LoVo (cell line): Measurements from ENCODE around the gene FRMD5.

Experiments
- DNase-seq: peaks from one replicate; pipeline ENCODE4 v3.0.0-alpha.2; 2016; ENCODE audit warnings: low spot score

Gene FRMD5

GRCh38 chr15:44160796-44161195 lies 34.3 kb downstream of the FRMD5 start:
- DNase-seq = no peak

- DNase-seq = peak; percentile 26
These were observed 35.6 kb downstream of the FRMD5 start for GRCh38 chr15:44159492-44159891.

GRCh38 chr15:44158111-44158510 lies 37.0 kb downstream of the FRMD5 start:
- DNase-seq = no peak

- DNase-seq = peak; percentile 86
These were observed 37.4 kb downstream of the FRMD5 start for GRCh38 chr15:44157679-44158078.

- DNase-seq = no peak
These were observed 41.7 kb downstream of the FRMD5 start for GRCh38 chr15:44153352-44153751.

- no peak for DNase-seq
These were observed 45.8 kb downstream of the FRMD5 start for GRCh38 chr15:44149224-44149623.

GRCh38 chr15:44148580-44148979 lies 46.5 kb downstream of the FRMD5 start:
- DNase-seq = no peak

- DNase-seq = no peak
These were observed 47.4 kb downstream of the FRMD5 start for GRCh38 chr15:44147636-44148035.

- no peak for DNase-seq
These were observed 49.6 kb downstream of the FRMD5 start for GRCh38 chr15:44145495-44145894.

- DNase-seq = no peak
These were observed 50.1 kb downstream of the FRMD5 start for GRCh38 chr15:44144992-44145391.

- no peak for DNase-seq
These were observed 50.9 kb downstream of the FRMD5 start for GRCh38 chr15:44144184-44144583.

GRCh38 chr15:44137750-44138149 lies 57.3 kb downstream of the FRMD5 start:
- no peak for DNase-seq

GRCh38 chr15:44136991-44137477 lies 58.0 kb downstream of the FRMD5 start:
- DNase-seq = no peak

GRCh38 chr15:44132057-44132456 lies 63.0 kb downstream of the FRMD5 start:
- DNase-seq = no peak

- DNase-seq = no peak
These were observed 64.3 kb downstream of the FRMD5 start for GRCh38 chr15:44130778-44131177.

- DNase-seq = no peak
These were observed 65.2 kb downstream of the FRMD5 start for GRCh38 chr15:44129911-44130310.

GRCh38 chr15:44128443-44128842 lies 66.6 kb downstream of the FRMD5 start:
- no peak for DNase-seq

GRCh38 chr15:44125879-44126278 lies 69.2 kb downstream of the FRMD5 start:
- DNase-seq = no peak

GRCh38 chr15:44102675-44103254 lies 92.3 kb downstream of the FRMD5 start:
- peak; percentile 39 for DNase-seq

GRCh38 chr15:44101944-44102343 lies 93.1 kb downstream of the FRMD5 start:
- no peak for DNase-seq

GRCh38 chr15:44101286-44101685 lies 93.8 kb downstream of the FRMD5 start:
- DNase-seq = no peak

GRCh38 chr15:44099671-44100070 lies 95.4 kb downstream of the FRMD5 start:
- DNase-seq = no peak

GRCh38 chr15:44097552-44097951 lies 97.5 kb downstream of the FRMD5 start:
- DNase-seq = no peak

- no peak for DNase-seq
These were observed 98.5 kb downstream of the FRMD5 start for GRCh38 chr15:44096596-44096995.

- DNase-seq = no peak
These were observed 100.3 kb downstream of the FRMD5 start for GRCh38 chr15:44094781-44095180.
